Ishikawa (cell line): ENCODE results near the gene HNRNPLL.

Source experiments
- CEBPB ChIP-seq: IDR thresholded peaks from 2 replicates; pipeline ENCODE4 v1.6.1; 2012
- CREB1 ChIP-seq: IDR thresholded peaks from 2 replicates; pipeline ENCODE4 v1.6.1; 2012; ENCODE audit warnings: low read depth
- EGR1 ChIP-seq: IDR thresholded peaks from 2 replicates; pipeline ENCODE4 v1.6.1; 2012
- EP300 ChIP-seq: IDR thresholded peaks from 2 replicates; pipeline ENCODE4 v1.6.1; 2012; ENCODE audit warnings: borderline replicate concordance
- FOXM1 ChIP-seq: IDR thresholded peaks from 2 replicates; pipeline ENCODE4 v1.6.1; 2012; ENCODE audit warnings: low read depth, borderline replicate concordance
- NFIC ChIP-seq: IDR thresholded peaks from 2 replicates; pipeline ENCODE4 v1.6.1; 2012
- RAD21 ChIP-seq: IDR thresholded peaks from 2 replicates; pipeline ENCODE4 v1.6.1; 2012; ENCODE audit warnings: low read depth
- TAF1 ChIP-seq: IDR thresholded peaks from 2 replicates; pipeline ENCODE4 v1.6.1; 2012; ENCODE audit warnings: low read depth, mild to moderate bottlenecking
- TCF12 ChIP-seq: IDR thresholded peaks from 2 replicates; pipeline ENCODE4 v1.6.1; 2012; ENCODE audit warnings: low read depth
- TEAD4 ChIP-seq: IDR thresholded peaks from 2 replicates; pipeline ENCODE4 v1.6.1; 2012
- YY1 ChIP-seq: IDR thresholded peaks from 2 replicates; pipeline ENCODE4 v1.6.1; 2012; ENCODE audit warnings: low read depth
- ZBTB7A ChIP-seq: IDR thresholded peaks from 2 replicates; pipeline ENCODE4 v1.6.1; 2012; ENCODE audit warnings: low read depth
- TF ChIP-seq, protein P1 (sequence below): IDR thresholded peaks from 2 replicates; pipeline ENCODE4 v1.6.1; 2012
- TF ChIP-seq, protein P2 (sequence below): IDR thresholded peaks from 2 replicates; pipeline ENCODE4 v1.6.1; 2012
- TF ChIP-seq, protein P3 (sequence below): IDR thresholded peaks from 2 replicates; pipeline ENCODE4 v1.6.1; 2012; ENCODE audit warnings: low read depth, mild to moderate bottlenecking

The HNRNPLL gene

DNA sequence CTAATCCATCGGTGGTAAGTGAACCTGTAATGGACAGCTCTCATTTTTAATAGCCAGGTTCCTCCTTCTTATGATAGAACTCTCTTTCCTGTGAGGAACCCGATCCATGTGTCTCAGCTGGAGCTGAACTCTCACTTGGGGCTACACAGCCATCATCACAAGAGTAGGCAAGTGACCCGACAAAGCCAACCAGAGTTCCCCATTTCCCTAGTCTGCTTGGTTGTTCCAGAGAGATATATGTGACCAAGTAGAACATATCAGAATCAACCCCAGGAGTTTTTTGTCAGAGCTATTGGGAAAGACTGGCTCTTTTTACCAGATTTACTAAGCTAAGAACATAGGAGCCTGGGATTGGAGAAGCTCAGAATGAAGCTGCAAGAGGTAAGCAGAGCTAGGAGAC lies 14.6 kb upstream of the HNRNPLL start:
- TF ChIP-seq EGR1: no peak
- TF ChIP-seq, protein P1, sequence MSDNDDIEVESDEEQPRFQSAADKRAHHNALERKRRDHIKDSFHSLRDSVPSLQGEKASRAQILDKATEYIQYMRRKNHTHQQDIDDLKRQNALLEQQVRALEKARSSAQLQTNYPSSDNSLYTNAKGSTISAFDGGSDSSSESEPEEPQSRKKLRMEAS: no peak
- no peak for TF ChIP-seq FOXM1
- no peak for TF ChIP-seq ZBTB7A
- no peak for TF ChIP-seq RAD21
- no peak for TF ChIP-seq TEAD4
- TF ChIP-seq CREB1: no peak
- TF ChIP-seq EP300: no peak
- TF ChIP-seq YY1: no peak
- TF ChIP-seq NFIC: no peak
- TF ChIP-seq, protein P2, sequence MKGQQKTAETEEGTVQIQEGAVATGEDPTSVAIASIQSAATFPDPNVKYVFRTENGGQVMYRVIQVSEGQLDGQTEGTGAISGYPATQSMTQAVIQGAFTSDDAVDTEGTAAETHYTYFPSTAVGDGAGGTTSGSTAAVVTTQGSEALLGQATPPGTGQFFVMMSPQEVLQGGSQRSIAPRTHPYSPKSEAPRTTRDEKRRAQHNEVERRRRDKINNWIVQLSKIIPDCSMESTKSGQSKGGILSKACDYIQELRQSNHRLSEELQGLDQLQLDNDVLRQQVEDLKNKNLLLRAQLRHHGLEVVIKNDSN: no peak
- no peak for TF ChIP-seq TAF1
- TF ChIP-seq, protein P3, sequence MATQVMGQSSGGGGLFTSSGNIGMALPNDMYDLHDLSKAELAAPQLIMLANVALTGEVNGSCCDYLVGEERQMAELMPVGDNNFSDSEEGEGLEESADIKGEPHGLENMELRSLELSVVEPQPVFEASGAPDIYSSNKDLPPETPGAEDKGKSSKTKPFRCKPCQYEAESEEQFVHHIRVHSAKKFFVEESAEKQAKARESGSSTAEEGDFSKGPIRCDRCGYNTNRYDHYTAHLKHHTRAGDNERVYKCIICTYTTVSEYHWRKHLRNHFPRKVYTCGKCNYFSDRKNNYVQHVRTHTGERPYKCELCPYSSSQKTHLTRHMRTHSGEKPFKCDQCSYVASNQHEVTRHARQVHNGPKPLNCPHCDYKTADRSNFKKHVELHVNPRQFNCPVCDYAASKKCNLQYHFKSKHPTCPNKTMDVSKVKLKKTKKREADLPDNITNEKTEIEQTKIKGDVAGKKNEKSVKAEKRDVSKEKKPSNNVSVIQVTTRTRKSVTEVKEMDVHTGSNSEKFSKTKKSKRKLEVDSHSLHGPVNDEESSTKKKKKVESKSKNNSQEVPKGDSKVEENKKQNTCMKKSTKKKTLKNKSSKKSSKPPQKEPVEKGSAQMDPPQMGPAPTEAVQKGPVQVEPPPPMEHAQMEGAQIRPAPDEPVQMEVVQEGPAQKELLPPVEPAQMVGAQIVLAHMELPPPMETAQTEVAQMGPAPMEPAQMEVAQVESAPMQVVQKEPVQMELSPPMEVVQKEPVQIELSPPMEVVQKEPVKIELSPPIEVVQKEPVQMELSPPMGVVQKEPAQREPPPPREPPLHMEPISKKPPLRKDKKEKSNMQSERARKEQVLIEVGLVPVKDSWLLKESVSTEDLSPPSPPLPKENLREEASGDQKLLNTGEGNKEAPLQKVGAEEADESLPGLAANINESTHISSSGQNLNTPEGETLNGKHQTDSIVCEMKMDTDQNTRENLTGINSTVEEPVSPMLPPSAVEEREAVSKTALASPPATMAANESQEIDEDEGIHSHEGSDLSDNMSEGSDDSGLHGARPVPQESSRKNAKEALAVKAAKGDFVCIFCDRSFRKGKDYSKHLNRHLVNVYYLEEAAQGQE: no peak
- no peak for TF ChIP-seq CEBPB

DNA sequence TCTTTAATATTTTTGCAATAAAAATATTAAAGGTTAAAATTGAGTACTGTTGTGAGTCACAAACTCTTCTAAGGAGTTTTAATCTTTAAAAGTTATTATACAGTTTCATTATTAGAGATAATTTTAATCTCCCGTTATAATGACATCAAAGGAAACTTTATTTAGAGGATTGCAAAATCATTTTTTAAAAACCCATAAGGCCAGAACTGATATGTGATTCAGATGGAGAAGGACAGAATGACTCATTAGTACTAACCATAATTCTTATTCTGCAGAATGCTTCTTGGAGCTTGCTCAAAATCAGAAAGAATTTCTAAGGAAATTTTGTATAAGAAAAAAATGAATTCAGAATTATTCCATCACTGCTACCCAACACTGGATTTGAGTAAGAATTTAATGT lies 12.5 kb upstream of the HNRNPLL start:
- TF ChIP-seq, protein P2: no peak
- TF ChIP-seq, protein P1: no peak
- TF ChIP-seq EGR1 (no peak), EP300 (no peak), TCF12 (no peak), YY1 (no peak)
- TF ChIP-seq, protein P3: no peak

DNA sequence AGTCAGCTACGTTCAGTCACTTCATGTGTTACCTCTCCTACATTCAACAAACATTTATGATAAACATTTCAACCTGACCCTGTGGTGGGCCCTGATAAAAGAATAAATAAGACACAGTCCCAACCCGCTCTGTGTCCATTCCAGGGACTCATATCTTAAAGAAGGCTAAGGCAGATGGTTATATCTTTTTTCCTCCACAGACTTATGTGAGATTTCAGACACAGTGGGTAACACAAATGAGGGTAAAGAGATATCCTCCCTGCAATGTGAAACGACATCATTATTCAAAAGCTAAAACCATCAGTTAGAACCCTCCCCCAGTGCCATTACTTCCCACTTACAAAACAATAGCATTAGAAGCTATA lies 11.1 kb upstream of the HNRNPLL start:
- TF ChIP-seq CREB1 (no peak), ZBTB7A (no peak), FOXM1 (no peak), CEBPB (no peak), EGR1 (no peak), NFIC (no peak), EP300 (no peak), YY1 (no peak), TEAD4 (no peak), RAD21 (no peak), TAF1 (no peak), TCF12 (no peak)
- TF ChIP-seq, protein P2: no peak
- TF ChIP-seq, protein P1: no peak
- TF ChIP-seq, protein P3: no peak

DNA sequence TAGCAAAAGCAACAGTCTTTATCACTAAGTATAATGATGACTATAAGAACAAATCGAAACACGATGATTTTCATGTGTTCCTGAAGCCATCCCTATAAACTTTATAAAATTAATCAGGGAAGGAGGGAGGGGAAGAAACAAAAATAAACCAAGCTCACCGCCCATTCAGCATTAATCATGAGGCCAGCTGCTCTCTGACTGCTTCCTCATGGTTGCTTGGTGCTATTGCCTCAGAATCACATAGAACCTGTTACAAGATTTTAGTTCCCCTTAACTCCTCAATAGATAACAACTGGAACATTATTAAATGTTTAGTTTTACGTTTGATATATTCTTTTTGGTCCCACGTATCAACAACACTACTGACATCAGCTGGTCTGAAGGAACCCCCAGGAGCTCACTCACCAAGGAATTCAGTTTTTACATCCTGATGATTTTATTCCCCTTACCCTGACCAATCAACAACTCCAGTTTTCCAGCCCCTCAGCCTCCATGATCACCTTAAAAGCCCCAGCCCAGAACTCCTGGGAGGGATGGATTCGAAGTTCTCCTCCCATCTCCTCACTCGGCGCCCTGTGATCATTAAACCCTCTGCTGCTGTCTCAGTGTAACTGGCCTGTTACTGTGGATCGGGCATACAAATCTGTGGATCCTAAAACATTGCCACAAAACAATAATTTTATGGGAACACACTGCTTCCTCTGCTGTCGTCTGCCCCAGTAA lies 10.6 kb upstream of the HNRNPLL start:
- TF ChIP-seq, protein P3: no peak
- TF ChIP-seq TAF1: no peak
- TF ChIP-seq YY1: no peak
- no peak for TF ChIP-seq EGR1
- TF ChIP-seq, protein P1: no peak
- TF ChIP-seq FOXM1: no peak
- no peak for TF ChIP-seq ZBTB7A
- TF ChIP-seq RAD21: no peak
- TF ChIP-seq TCF12: no peak
- TF ChIP-seq, protein P2: no peak
- TF ChIP-seq EP300: no peak
- TF ChIP-seq NFIC: no peak
- no peak for TF ChIP-seq CREB1
- TF ChIP-seq CEBPB: no peak
- no peak for TF ChIP-seq TEAD4
